ENCODE measurements around the gene ZP3. TPM values are rescaled to one million over a fixed set of nuclear protein-coding genes. Genes with fewer than 3 reads are reported as not detected.

Gene ZP3
- total and polyA plus RNA-seq, 2 of the 8 experiments (the other 6 are each of a cell fraction or from before 2014, with no cell fraction given) = 1.5 to 2.4 TPM

- H2BK15ac ChIP-seq (ENCODE audit: low read length) = no peak overlapping the region
- ChIA-PET CTCF (ENCODE audit: partially characterized antibody) (interaction anchor here (0.6 to 1.5 kb wide), 4 partner anchors 8 to 24 kb away, joined by 3 to 5 read pairs (median 4); partner anchors contain the start of gene ZP3), POLR2A (ENCODE audit: partially characterized antibody) (interaction anchor here (0.7 to 2.7 kb wide), 7 partner anchors 8 to 108 kb away, joined by 3 to 8 read pairs (median 4); partner anchors contain the start of gene YWHAG)
- H3K18ac ChIP-seq (ENCODE audit: extremely low read depth, low read length) = no peak overlapping the region
- DNase-seq (ENCODE audit: low read depth in 1 of 2, low spot score in 2 of 2) (no peak), FAIRE-seq (no peak)
- H3K23me2 ChIP-seq (ENCODE audit: low read depth, low read length) = peaks cover 2% of the 10 kb centered on the region
- H3K4me2 ChIP-seq (ENCODE audit: insufficient read depth in 1 of 2, low read depth in 2 of 2, low read length in 2 of 2) = no peak overlapping the region; a peak in 1 of 4 replicates
- no peak overlapping the region for H3K9ac ChIP-seq (replicated peaks in 1 of 4; ENCODE audit: extremely low read depth in 1 of 4, low read depth in 3 of 4, low read length in 3 of 4)
- no peak overlapping the region for H2AFZ ChIP-seq (ENCODE audit: low read length)
- H3K14ac ChIP-seq (ENCODE audit: insufficient read length) = no peak overlapping the region
- H3K36me3 ChIP-seq (ENCODE audit: control insufficient read depth in 2 of 4, insufficient read depth in 4 of 4, low read length in 3 of 4) = no peaks in the 10 kb centered on the region
- H3K4ac ChIP-seq (replicated peaks; ENCODE audit: insufficient read length, low read depth, low read length) = no peak overlapping the region
- no peak overlapping the region for H2BK120ac ChIP-seq (replicated peaks; ENCODE audit: low read depth, low read length)
- no peak overlapping the region for H3K4me3 ChIP-seq (ENCODE audit: extremely low read depth in 1 of 4, insufficient read depth in 2 of 4, low read depth in 3 of 4, low read length in 4 of 4)
- 92% methylated on average over 4 of the region's 4 CpGs; no CpG with 5 or more reads in 1 of the 2 experiments for WGBS, 2 experiments (ENCODE audit: extremely low coverage in 1 of 2, insufficient coverage in 1 of 2, insufficient read length in 1 of 2, insufficient replicate concordance in 2 of 2, low coverage in 1 of 2, low lambda C conversion rate in 2 of 2, missing lambda C conversion rate in 1 of 2)
- no peak overlapping the region for H3K56ac ChIP-seq (replicated peaks; ENCODE audit: insufficient read length, low read depth, low read length)
- no peak overlapping the region for H4K91ac ChIP-seq (replicated peaks; ENCODE audit: insufficient read length, low read length)
- H3K27ac ChIP-seq (ENCODE audit: low read depth, low read length) = no peak overlapping the region
- no peak overlapping the region for H2AK5ac ChIP-seq (ENCODE audit: low read depth, low read length)
- H2BK20ac ChIP-seq (ENCODE audit: low read length) = no peak overlapping the region
- H3K4me1 ChIP-seq (replicated peaks in 1 of 4; ENCODE audit: control insufficient read depth in 3 of 4, insufficient read depth in 4 of 4, low read length in 3 of 4) = peaks cover 0 to 7% (median 1%) of the 10 kb centered on the region in 4 experiments; a peak in 5 of 7 replicates
- H4K20me1 ChIP-seq (replicated peaks in 1 of 2; ENCODE audit: control insufficient read depth in 1 of 2, insufficient read depth in 2 of 2, low read length in 2 of 2) = no peaks in the 10 kb centered on the region
- H3K27me3 ChIP-seq (replicated peaks in 1 of 4; ENCODE audit: control insufficient read depth in 3 of 4, extremely low read depth in 1 of 4, insufficient read depth in 3 of 4, low read length in 3 of 4) = no peaks in the 10 kb centered on the region
- H3K79me2 ChIP-seq (ENCODE audit: control insufficient read depth in 1 of 2, insufficient read depth in 2 of 2, low read length in 2 of 2) = no peaks in the 10 kb centered on the region
- H3K79me1 ChIP-seq (ENCODE audit: low read depth, low read length) = no peaks in the 10 kb centered on the region; the same call in 1 of the 2 replicates
- no peaks in the 10 kb centered on the region for H3K9me3 ChIP-seq (ENCODE audit: insufficient read depth in 2 of 2, low read depth in 1 of 2, low read length in 1 of 2)
- no peak overlapping the region for H2BK12ac ChIP-seq (ENCODE audit: low read depth, low read length)
- H3K23ac ChIP-seq (ENCODE audit: insufficient read length) = no peak overlapping the region
- H4K8ac ChIP-seq (ENCODE audit: extremely low read depth, insufficient read depth, low read length) = no peak overlapping the region
- H2BK5ac ChIP-seq (ENCODE audit: low read depth, low read length) = no peak overlapping the region
- H4K5ac ChIP-seq (ENCODE audit: insufficient read length, low read depth, low read length) = no peak overlapping the region
- TF ChIP-seq EGR1 (IDR thresholded peaks at IDR 0.05; ENCODE audit: borderline replicate concordance, low read depth, low read length) = no peak
- no peak for TF ChIP-seq JUN (IDR thresholded peaks at IDR 0.05; ENCODE audit: low read depth, low read length)
- TF ChIP-seq CHD1 (IDR thresholded peaks at IDR 0.05; ENCODE audit: low read depth, low read length) = no peak
- no peak for TF ChIP-seq RAD21 (IDR thresholded peaks at IDR 0.05 in 1 of 2, conservative IDR thresholded peaks at IDR 0.05 in 1 of 2; ENCODE audit: low read depth in 2 of 2, low read length in 2 of 2)
- no peak for TF ChIP-seq JUND (IDR thresholded peaks at IDR 0.05; ENCODE audit: low read length)
- TF ChIP-seq SIN3A (conservative IDR thresholded peaks at IDR 0.05 in 1 of 2, IDR thresholded peaks at IDR 0.05 in 1 of 2; ENCODE audit: low read depth in 1 of 2, low read length in 2 of 2) = no peak
- no peak for TF ChIP-seq KDM1A (IDR thresholded peaks at IDR 0.05; ENCODE audit: borderline replicate concordance, low read length)
- TF ChIP-seq EP300 (IDR thresholded peaks at IDR 0.05; ENCODE audit: borderline replicate concordance in 1 of 2, low read depth in 2 of 2, low read length in 2 of 2) = no peak
- no peak for TF ChIP-seq HDAC6 (IDR thresholded peaks at IDR 0.05; ENCODE audit: low read depth, low read length)
- no peak for TF ChIP-seq SIRT6 (IDR thresholded peaks at IDR 0.05; ENCODE audit: low read length)
These were observed 17.0 kb upstream of the ZP3 start for GRCh38 chr7:76407718-76408117.
